ENCODE results near the gene ATP8B3. TPM values are rescaled to one million over a fixed set of nuclear protein-coding genes. Genes with fewer than 3 reads are reported as not detected.

The ATP8B3 gene
- total and polyA plus RNA-seq, 2 of the 13 experiments (the other 11 are each of a cell fraction or from before 2014, with no cell fraction given) = 2.6 to 5.9 TPM

GRCh38 chr19:1855828-1856255 is 43.8 kb upstream of the ATP8B3 start:
- Histone ChIP-seq H3K4me2 (ENCODE audit: low read depth, low read length) (no peak overlapping the region), H3K36me3 (replicated peaks in 1 of 2; ENCODE audit: control insufficient read depth in 1 of 2, insufficient read depth in 2 of 2, low read length in 2 of 2) (0 out of 5 replicates have a peak, but pooled peaks cover 2 to 3% of the 10 kb centered on the region in 2 experiments), H3K4me3 (replicated peaks in 1 of 3; ENCODE audit: insufficient read depth in 1 of 3, low read depth in 2 of 3, low read length in 3 of 3) (no peak overlapping the region), H2AFZ (ENCODE audit: low read length) (no peak overlapping the region), H3K27ac (ENCODE audit: extremely low read length, insufficient read depth, low read length) (peak overlapping the region; percentile 33), H3K79me2 (ENCODE audit: insufficient read depth, low read length) (peaks cover 44% of the 10 kb centered on the region), H3K9me3 (ENCODE audit: low read length) (no peaks in the 10 kb centered on the region), H3K9ac (ENCODE audit: insufficient read depth, low read depth, low read length) (no peak overlapping the region), H4K20me1 (ENCODE audit: insufficient read depth, low read length) (peaks cover 51% of the 10 kb centered on the region), H3K27me3 (ENCODE audit: control insufficient read depth in 1 of 2, insufficient read depth in 2 of 2, low read length in 2 of 2) (no peaks in the 10 kb centered on the region), H3K4me1 (ENCODE audit: insufficient read depth, low read length) (peaks cover 47% of the 10 kb centered on the region)
- ChIA-PET POLR2A (no interaction called here), CTCF (ENCODE audit: low intra/inter-chr PET ratio, low total read pairs) (no interaction called here)
- TF ChIP-seq PCBP1 (IDR thresholded peaks at IDR 0.05; ENCODE audit: borderline replicate concordance, low read depth, low read length) = no peak
- no TSS peak for BruUV-seq (replicated peaks)
- no peak for ATAC-seq
- intact Hi-C loops (cut with micrococcal nuclease; ENCODE audit: unreplicated experiment) = no loop called here
- in situ Hi-C loops (cut with HindIII; ENCODE audit: extremely low pct_ligation_motif_present, low pct_unique_long_range_greater_than_20kb) = no loop called here
- no peak for DNase-seq (ENCODE audit: low spot score)
- WGBS (ENCODE audit: low lambda C conversion rate) = 88% methylated on average over 4 of the region's 13 CpGs
- no peak for FAIRE-seq

GRCh38 chr19:1855040-1855827 is 43.2 kb upstream of the ATP8B3 start:
- Histone ChIP-seq H3K9me3 (ENCODE audit: low read length) (no peaks in the 10 kb centered on the region), H2AFZ (ENCODE audit: low read length) (no peak overlapping the region), H4K20me1 (ENCODE audit: insufficient read depth, low read length) (peaks cover 45% of the 10 kb centered on the region), H3K4me1 (ENCODE audit: insufficient read depth, low read length) (peaks cover 41% of the 10 kb centered on the region), H3K36me3 (replicated peaks in 1 of 2; ENCODE audit: control insufficient read depth in 1 of 2, insufficient read depth in 2 of 2, low read length in 2 of 2) (0 out of 5 replicates have a peak, but pooled peaks cover 2 to 3% of the 10 kb centered on the region in 2 experiments), H3K79me2 (ENCODE audit: insufficient read depth, low read length) (peaks cover 38% of the 10 kb centered on the region), H3K4me3 (replicated peaks in 1 of 3; ENCODE audit: insufficient read depth in 1 of 3, low read depth in 2 of 3, low read length in 3 of 3) (no peak overlapping the region), H3K27me3 (ENCODE audit: control insufficient read depth in 1 of 2, insufficient read depth in 2 of 2, low read length in 2 of 2) (no peaks in the 10 kb centered on the region), H3K9ac (ENCODE audit: insufficient read depth, low read depth, low read length) (no peak overlapping the region), H3K4me2 (ENCODE audit: low read depth, low read length) (no peak overlapping the region), H3K27ac (ENCODE audit: extremely low read length, insufficient read depth, low read length) (peak overlapping the region; percentile 13)
- CTCF ChIA-PET (ENCODE audit: low intra/inter-chr PET ratio, low total read pairs) = no interaction called here
- TF ChIP-seq ZNF484 (CRISPR knock-in tag; IDR thresholded peaks at IDR 0.05; ENCODE audit: borderline replicate concordance, low read depth) = no peak
- TF ChIP-seq AGO2 (optimal IDR thresholded peaks at IDR 0.05; ENCODE audit: low read depth, low read length) = peak; percentile 60
- TF ChIP-seq ZBTB33 (CRISPR knock-in tag; IDR thresholded peaks at IDR 0.05) = peak; percentile 93
- no peak for TF ChIP-seq BORCS8-MEF2B (CRISPR knock-in tag; IDR thresholded peaks at IDR 0.05)
- no TSS peak for BruUV-seq (replicated peaks)
- WGBS (ENCODE audit: low lambda C conversion rate) = 84% methylated on average over 20 of the region's 33 CpGs
- intact Hi-C loops (cut with micrococcal nuclease; ENCODE audit: unreplicated experiment) = no loop called here
- POLR2A ChIA-PET = no interaction called here
- FAIRE-seq = no peak
- no peak for ATAC-seq
- in situ Hi-C loops (cut with HindIII; ENCODE audit: extremely low pct_ligation_motif_present, low pct_unique_long_range_greater_than_20kb) = no loop called here
- no peak for DNase-seq (ENCODE audit: low spot score)
